ENCODE data around the gene FKBP1A. TPM values are rescaled to one million over a fixed set of nuclear protein-coding genes. Genes with fewer than 3 reads are reported as not detected.

Gene FKBP1A
- total RNA-seq, 1 experiment from 2014 or later: 146 TPM

GRCh38 chr20:1333462-1334369 is 59.1 kb downstream of the FKBP1A start:
- H3K4me3 ChIP-seq: no peak overlapping the region
- peaks cover 6% of the 10 kb centered on the region; the same call in 1 of the 2 replicates for H3K36me3 ChIP-seq
- H3K27me3 ChIP-seq: no peaks in the 10 kb centered on the region
- H3K9me3 ChIP-seq: no peaks in the 10 kb centered on the region
- DNase-seq: no peak

GRCh38 chr20:1332749-1333300 is 60.0 kb downstream of the FKBP1A start:
- Histone ChIP-seq H3K27me3 (no peaks in the 10 kb centered on the region), H3K9me3 (no peaks in the 10 kb centered on the region), H3K36me3 (peaks cover 6% of the 10 kb centered on the region; the same call in 1 of the 2 replicates), H3K4me3 (no peak overlapping the region)
- DNase-seq: no peak

GRCh38 chr20:1331801-1332453 is 60.9 kb downstream of the FKBP1A start:
- DNase-seq: no peak
- H3K4me3 ChIP-seq: no peak overlapping the region

GRCh38 chr20:1331101-1331500 is 61.8 kb downstream of the FKBP1A start:
- no peak for DNase-seq
- no peaks in the 10 kb centered on the region for H3K27me3 ChIP-seq
- no peak overlapping the region for H3K4me3 ChIP-seq
- H3K36me3 ChIP-seq: peaks cover 6% of the 10 kb centered on the region
- H3K9me3 ChIP-seq: no peaks in the 10 kb centered on the region

More at GRCh38 chr20:1331801-1332453, 60.9 kb downstream of the FKBP1A start:
- Histone ChIP-seq H3K36me3 (peaks cover 6% of the 10 kb centered on the region; the same call in 1 of the 2 replicates), H3K27me3 (no peaks in the 10 kb centered on the region), H3K9me3 (no peaks in the 10 kb centered on the region)

- Histone ChIP-seq H3K27me3 (no peaks in the 10 kb centered on the region), H3K36me3 (peaks cover 6% of the 10 kb centered on the region), H3K9me3 (no peaks in the 10 kb centered on the region), H3K4me3 (no peak overlapping the region)
- peak; percentile 36 for DNase-seq
Measured at GRCh38 chr20:1330075-1330830, 62.6 kb downstream of the FKBP1A start.

GRCh38 chr20:1328680-1329330 is 64.0 kb downstream of the FKBP1A start, which contains the start of gene SDCBP2:
TSS of gene SDCBP2 (minus strand) at chr20:1329139. CDS start at chr20:1320416, 8,723 bp downstream.
- H3K36me3 ChIP-seq: peaks cover 6% of the 10 kb centered on the region
- DNase-seq: no peak
- no peaks in the 10 kb centered on the region for H3K9me3 ChIP-seq
- H3K4me3 ChIP-seq: no peak within 1 kb of the TSS
- no peaks in the 10 kb centered on the region for H3K27me3 ChIP-seq

- no peaks in the 10 kb centered on the region for H3K27me3 ChIP-seq
- H3K4me3 ChIP-seq: no peak overlapping the region
- DNase-seq: no peak
- H3K36me3 ChIP-seq: peaks cover 6% of the 10 kb centered on the region
- H3K9me3 ChIP-seq: no peaks in the 10 kb centered on the region
Measured at GRCh38 chr20:1327827-1328679, 64.8 kb downstream of the FKBP1A start.

- Histone ChIP-seq H3K36me3 (peaks cover 1% of the 10 kb centered on the region), H3K9me3 (no peaks in the 10 kb centered on the region), H3K4me3 (no peak overlapping the region), H3K27me3 (no peaks in the 10 kb centered on the region)
- DNase-seq: peak; percentile 51
Measured at GRCh38 chr20:1327241-1327653, 65.6 kb downstream of the FKBP1A start.

GRCh38 chr20:1326031-1326930 is 66.6 kb downstream of the FKBP1A start:
- H3K27me3 ChIP-seq: no peaks in the 10 kb centered on the region
- H3K9me3 ChIP-seq: no peaks in the 10 kb centered on the region
- H3K4me3 ChIP-seq: peak overlapping the region; percentile 76
- H3K36me3 ChIP-seq: no peaks in the 10 kb centered on the region; the same call in 1 of the 2 replicates
- no peak for DNase-seq

GRCh38 chr20:1325173-1326030 is 67.5 kb downstream of the FKBP1A start:
- DNase-seq: peak; percentile 90
- H3K4me3 ChIP-seq: peak overlapping the region; percentile 76

GRCh38 chr20:1324598-1325172 is 68.2 kb downstream of the FKBP1A start:
- no peaks in the 10 kb centered on the region for H3K27me3 ChIP-seq
- DNase-seq: peak; percentile 62
- no peaks in the 10 kb centered on the region for H3K9me3 ChIP-seq
- H3K36me3 ChIP-seq: no peaks in the 10 kb centered on the region; the same call in 1 of the 2 replicates
- peak overlapping the region; percentile 76 for H3K4me3 ChIP-seq

More at GRCh38 chr20:1325173-1326030, 67.5 kb downstream of the FKBP1A start:
- H3K27me3 ChIP-seq: no peaks in the 10 kb centered on the region
- no peaks in the 10 kb centered on the region; the same call in 1 of the 2 replicates for H3K36me3 ChIP-seq
- no peaks in the 10 kb centered on the region for H3K9me3 ChIP-seq

- Histone ChIP-seq H3K36me3 (no peaks in the 10 kb centered on the region; the same call in 1 of the 2 replicates), H3K4me3 (no peak overlapping the region; the same call in 1 of the 2 replicates), H3K27me3 (no peaks in the 10 kb centered on the region), H3K9me3 (no peaks in the 10 kb centered on the region)
- no peak for DNase-seq
Measured at GRCh38 chr20:1323830-1324597, 68.8 kb downstream of the FKBP1A start.
